HEK293T (cell line): ENCODE data around the gene B3GNT2.

Experiments used
- CTCF ChIA-PET: fragments of 350-600 bp; formaldehyde crosslinking; extraction: SDS; loops from one replicate; lab custom pipeline; 2021; ENCODE audit warnings: antibody characterized with exemption, inconsistent platforms; lab: Yijun Ruan, JAX
- POLR2A ChIA-PET: fragments of 350-600 bp; formaldehyde crosslinking; extraction: SDS; loops from one replicate; lab custom pipeline; 2020; ENCODE audit warnings: antibody characterized with exemption, inconsistent platforms; lab: Yijun Ruan, JAX
- DNase-seq: peaks from one replicate; pipeline ENCODE4 v3.0.0; 2012; ENCODE audit warnings: mixed read lengths; ENCODE audit errors: extremely low spot score
- ARNT ChIP-seq: fragments of 450-650 bp; IDR thresholded peaks from 2 replicates; pipeline ENCODE4 v1.6.1; 2017; ENCODE audit warnings: mild to moderate bottlenecking
- BHLHE40 ChIP-seq: fragments of 450-650 bp; IDR thresholded peaks from 2 replicates; pipeline ENCODE4 v1.6.1; 2016; ENCODE audit warnings: mild to moderate bottlenecking, moderate library complexity, borderline replicate concordance
- CTBP1 ChIP-seq: fragments of 450-650 bp; IDR thresholded peaks from 2 replicates; pipeline ENCODE4 v1.6.1; 2016; ENCODE audit warnings: borderline replicate concordance
- ELF4 ChIP-seq: fragments of 450-650 bp; IDR thresholded peaks from 2 replicates; pipeline ENCODE4 v1.6.1; 2017; ENCODE audit warnings: antibody characterized with exemption
- FOXA1 ChIP-seq: fragments of 450-650 bp; IDR thresholded peaks from 2 replicates; pipeline ENCODE4 v1.6.1; 2016; ENCODE audit warnings: mild to moderate bottlenecking
- FOXK2 ChIP-seq: fragments of 450-650 bp; IDR thresholded peaks from 2 replicates; pipeline ENCODE4 v1.6.1; 2016; ENCODE audit warnings: mild to moderate bottlenecking
- FOXM1 ChIP-seq: fragments of 450-650 bp; IDR thresholded peaks from 2 replicates; pipeline ENCODE4 v1.6.1; 2017; ENCODE audit warnings: mild to moderate bottlenecking, borderline replicate concordance
- HDGF ChIP-seq: fragments of 450-650 bp; IDR thresholded peaks from 2 replicates; pipeline ENCODE4 v1.6.1; 2017; ENCODE audit warnings: antibody characterized with exemption, borderline replicate concordance
- L3MBTL2 ChIP-seq: fragments of 450-650 bp; conservative IDR thresholded peaks from 2 replicates; pipeline ENCODE4 v1.6.1; 2016; ENCODE audit warnings: mild to moderate bottlenecking
- LEF1 ChIP-seq: fragments of 450-650 bp; IDR thresholded peaks from 2 replicates; pipeline ENCODE4 v1.6.1; 2017; ENCODE audit warnings: mild to moderate bottlenecking, borderline replicate concordance
- NFRKB ChIP-seq: fragments of 450-650 bp; IDR thresholded peaks from 2 replicates; pipeline ENCODE4 v1.6.1; 2016; ENCODE audit warnings: mild to moderate bottlenecking, moderate library complexity
- SP1 ChIP-seq: fragments of 450-650 bp; IDR thresholded peaks from 2 replicates; pipeline ENCODE4 v1.6.1; 2017
- SUZ12 ChIP-seq: fragments of 450-650 bp; IDR thresholded peaks from 2 replicates; pipeline ENCODE4 v1.6.1; 2016; ENCODE audit warnings: mild to moderate bottlenecking
- TARDBP ChIP-seq: fragments of 450-650 bp; IDR thresholded peaks from 2 replicates; pipeline ENCODE4 v1.6.1; 2016
- ZNF384 ChIP-seq: fragments of 450-650 bp; IDR thresholded peaks from 2 replicates; pipeline ENCODE4 v1.6.1; 2016
- TF ChIP-seq, protein P1 (sequence below): fragments of 450-650 bp; IDR thresholded peaks from 2 replicates; pipeline ENCODE4 v1.6.1; 2016

The B3GNT2 gene

DNA sequence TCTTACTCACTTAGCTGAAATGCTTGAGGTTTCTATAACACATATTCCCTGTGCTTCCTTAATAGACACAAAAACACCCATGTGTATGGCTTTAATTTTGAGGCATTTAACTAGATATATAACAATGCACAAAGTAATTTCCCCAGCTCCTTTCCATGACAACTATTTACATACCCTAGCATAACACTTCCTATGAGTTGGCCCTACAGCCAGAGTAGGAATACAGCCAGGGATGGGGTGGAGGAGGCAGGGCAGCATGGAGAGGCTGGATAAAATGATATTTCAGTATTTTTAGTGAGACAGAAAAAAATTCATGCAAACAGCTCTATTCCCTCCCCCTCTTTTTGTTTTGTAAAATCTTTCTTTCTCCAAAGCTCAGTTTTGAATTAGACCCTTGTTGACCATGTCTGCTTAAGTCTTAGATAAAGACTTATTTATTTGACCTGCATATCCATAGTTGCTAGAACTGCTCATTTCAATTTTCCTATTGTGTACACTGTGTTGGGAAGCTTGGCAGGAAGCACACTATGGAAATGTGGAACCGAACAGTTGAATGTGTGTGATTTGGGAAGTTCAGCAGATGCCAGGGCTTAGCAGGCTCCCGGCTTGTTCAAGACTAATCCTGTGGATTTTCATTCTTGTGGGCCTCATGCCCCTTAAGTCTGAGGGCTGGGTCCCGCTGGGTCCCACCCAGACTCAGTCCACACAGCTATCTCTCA, 11.2 kb upstream of the B3GNT2 start:
- no peak for TF ChIP-seq LEF1
- TF ChIP-seq FOXM1 = no peak
- no peak for TF ChIP-seq SP1
- no peak for TF ChIP-seq TARDBP
- TF ChIP-seq L3MBTL2 = no peak
- TF ChIP-seq, protein P1, sequence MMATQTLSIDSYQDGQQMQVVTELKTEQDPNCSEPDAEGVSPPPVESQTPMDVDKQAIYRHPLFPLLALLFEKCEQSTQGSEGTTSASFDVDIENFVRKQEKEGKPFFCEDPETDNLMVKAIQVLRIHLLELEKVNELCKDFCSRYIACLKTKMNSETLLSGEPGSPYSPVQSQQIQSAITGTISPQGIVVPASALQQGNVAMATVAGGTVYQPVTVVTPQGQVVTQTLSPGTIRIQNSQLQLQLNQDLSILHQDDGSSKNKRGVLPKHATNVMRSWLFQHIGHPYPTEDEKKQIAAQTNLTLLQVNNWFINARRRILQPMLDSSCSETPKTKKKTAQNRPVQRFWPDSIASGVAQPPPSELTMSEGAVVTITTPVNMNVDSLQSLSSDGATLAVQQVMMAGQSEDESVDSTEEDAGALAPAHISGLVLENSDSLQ = no peak
- TF ChIP-seq FOXA1 = no peak
- TF ChIP-seq HDGF = no peak
- no peak for TF ChIP-seq FOXK2
- no peak for TF ChIP-seq BHLHE40
- TF ChIP-seq CTBP1 = no peak
- ChIA-PET CTCF (no interaction called here), POLR2A (no interaction called here)

DNA sequence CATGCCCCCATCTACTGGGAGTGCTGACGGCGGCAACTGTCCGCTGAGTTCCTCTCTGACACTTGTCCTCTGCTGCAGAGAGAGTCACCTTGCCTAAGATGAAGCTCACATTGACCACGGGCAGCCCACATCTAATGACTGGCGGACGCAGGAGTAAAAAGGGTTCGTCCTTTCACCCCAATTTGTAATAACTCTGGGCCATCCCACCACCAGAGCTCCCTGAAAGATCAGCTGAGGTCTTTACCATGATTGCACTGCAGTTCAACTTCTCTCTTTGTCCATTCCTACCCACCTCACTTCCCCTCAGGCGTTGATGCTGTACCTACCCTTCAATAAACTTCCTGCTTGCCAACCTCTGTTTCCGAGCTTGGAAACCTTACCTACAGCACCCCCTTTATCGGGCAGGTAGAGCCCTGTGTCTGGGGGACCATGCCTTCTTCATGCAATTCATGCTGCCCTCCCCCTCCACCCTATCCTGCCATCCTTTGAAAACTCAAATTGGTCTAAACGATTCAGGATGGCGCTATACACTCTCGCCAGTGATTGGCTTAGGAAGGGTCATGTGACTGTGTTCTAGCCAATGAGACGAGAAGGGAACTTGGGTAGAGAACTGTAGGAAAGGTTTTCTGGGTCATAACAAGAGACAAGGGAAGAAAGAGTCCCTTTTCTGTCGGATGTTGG, 10.3 kb upstream of the B3GNT2 start:
- CTCF ChIA-PET = no interaction called here
- POLR2A ChIA-PET = no interaction called here
- no peak for DNase-seq
- TF ChIP-seq BHLHE40 (no peak), ARNT (no peak), NFRKB (no peak), HDGF (no peak), FOXK2 (no peak), SP1 (no peak), FOXA1 (no peak), CTBP1 (no peak), TARDBP (no peak)

More for the DNA sequence above, 11.2 kb upstream of the B3GNT2 start:
- DNase-seq = no peak

DNA sequence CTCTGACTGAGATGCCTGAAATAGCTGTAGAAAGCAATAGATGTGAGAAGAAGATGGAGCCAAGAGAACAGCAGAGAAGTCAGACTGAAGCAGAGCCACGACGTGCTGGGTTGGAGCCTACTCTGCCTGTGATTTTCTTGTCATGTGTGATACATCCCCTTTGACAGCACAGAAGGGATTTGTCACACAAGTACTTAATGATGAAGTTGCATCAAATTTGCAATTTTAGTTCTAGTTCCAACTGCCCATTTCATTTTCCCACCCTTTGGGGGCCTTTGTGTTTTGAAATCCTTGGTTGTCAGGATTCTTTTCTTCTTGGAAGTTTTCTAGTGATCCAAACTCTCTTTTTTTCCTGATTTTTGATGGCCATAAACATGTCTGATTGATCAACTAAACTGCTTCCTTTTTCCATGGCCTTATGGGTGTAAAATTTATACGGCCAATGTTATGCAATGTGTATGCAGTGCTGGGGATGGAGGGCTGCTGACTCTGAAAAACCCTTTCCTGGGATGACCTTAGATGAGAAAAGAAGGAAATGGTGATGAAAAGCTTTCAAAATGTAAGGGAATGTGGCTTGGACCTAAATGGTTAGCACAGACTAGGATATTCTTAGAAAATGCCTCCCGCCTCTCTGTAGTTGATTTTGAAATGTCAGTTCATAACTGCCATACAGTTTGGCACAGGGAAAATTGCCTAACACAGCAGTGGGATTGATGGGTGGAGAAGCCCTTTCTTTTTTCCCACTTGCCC, 9.6 kb upstream of the B3GNT2 start:
- TF ChIP-seq FOXK2 (no peak), NFRKB (no peak), FOXA1 (no peak)

DNA sequence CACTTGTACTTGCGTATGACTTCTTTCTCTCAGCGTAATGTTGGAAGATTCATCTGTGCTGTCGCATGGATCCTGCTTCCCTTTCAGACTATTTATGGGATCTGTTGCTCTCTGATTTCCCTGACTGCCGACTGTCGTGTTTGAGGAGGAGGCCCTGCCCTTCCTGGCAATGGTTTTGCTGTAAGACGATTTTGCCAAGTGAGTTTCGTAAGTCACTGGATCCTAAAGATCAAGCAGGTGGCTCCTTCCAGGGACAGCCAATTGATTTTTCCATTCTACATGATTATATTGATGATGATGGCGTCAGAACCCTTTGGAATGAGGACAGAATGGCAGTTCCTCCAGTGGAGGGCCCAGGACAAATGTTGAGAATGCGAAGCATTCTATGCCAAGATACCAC, 8.7 kb upstream of the B3GNT2 start:
- ChIA-PET CTCF (no interaction called here), POLR2A (no interaction called here)
- no peak for DNase-seq
- no peak for TF ChIP-seq TARDBP
- TF ChIP-seq HDGF = no peak
- no peak for TF ChIP-seq NFRKB
- no peak for TF ChIP-seq ELF4
- TF ChIP-seq, protein P1 = no peak
- no peak for TF ChIP-seq BHLHE40

More for the DNA sequence above, 9.6 kb upstream of the B3GNT2 start:
- POLR2A ChIA-PET = no interaction called here
- CTCF ChIA-PET = no interaction called here
- DNase-seq = no peak

DNA sequence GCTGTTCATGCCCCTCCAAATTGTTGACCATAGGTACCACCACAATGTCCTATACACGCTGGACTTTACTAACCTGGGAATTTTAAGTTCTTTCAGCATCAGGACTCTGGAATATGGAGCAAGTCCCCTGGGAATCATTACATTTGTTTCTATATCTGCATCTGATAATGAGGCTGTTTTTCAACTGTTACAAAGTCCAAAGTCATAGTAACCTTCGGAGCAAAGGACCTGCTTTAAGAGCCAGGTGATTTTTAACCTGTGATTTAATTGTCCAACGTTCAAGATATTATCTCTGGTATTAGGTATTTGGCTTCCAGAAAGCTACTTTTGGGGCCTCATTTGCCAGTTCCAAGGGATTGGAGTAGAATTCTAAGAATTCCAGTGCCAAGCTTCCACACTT, 7.5 kb upstream of the B3GNT2 start:
- TF ChIP-seq LEF1 (no peak), SUZ12 (no peak), HDGF (no peak), FOXA1 (no peak), ARNT (no peak), TARDBP (no peak), SP1 (no peak), FOXM1 (no peak), FOXK2 (no peak), ZNF384 (no peak), ELF4 (no peak), BHLHE40 (no peak), NFRKB (no peak), L3MBTL2 (no peak), CTBP1 (no peak)
- TF ChIP-seq, protein P1 = no peak
- no peak for DNase-seq
- ChIA-PET POLR2A (no interaction called here), CTCF (no interaction called here)

DNA sequence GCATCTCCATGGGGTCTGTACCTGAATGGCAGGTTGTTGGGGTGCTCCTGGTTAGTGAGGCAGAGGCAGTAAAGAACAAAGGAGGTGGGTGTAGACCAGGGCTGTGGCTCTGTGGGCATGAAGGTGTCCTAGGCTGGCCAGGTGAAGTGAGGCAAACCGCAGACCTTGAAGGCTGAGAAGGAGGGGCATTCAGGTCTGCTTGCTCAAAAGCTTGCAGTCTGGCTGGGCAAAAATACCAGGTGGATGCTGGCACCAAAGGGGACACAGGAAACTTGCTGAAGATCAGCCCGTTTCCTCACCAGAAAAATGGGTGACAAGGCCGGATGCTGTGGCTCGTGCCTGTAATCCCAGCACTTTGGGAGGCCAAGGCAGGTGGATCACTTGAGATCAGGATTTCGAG, 6.7 kb upstream of the B3GNT2 start:
- ChIA-PET CTCF (no interaction called here), POLR2A (no interaction called here)
- TF ChIP-seq ELF4 = no peak
- TF ChIP-seq BHLHE40 = no peak
- no peak for TF ChIP-seq FOXA1
- no peak for TF ChIP-seq CTBP1
- TF ChIP-seq LEF1 = no peak
- TF ChIP-seq SUZ12 = no peak
- TF ChIP-seq, protein P1 = no peak
- no peak for TF ChIP-seq L3MBTL2
- no peak for TF ChIP-seq TARDBP
- no peak for TF ChIP-seq ARNT
- TF ChIP-seq FOXK2 = no peak
- no peak for TF ChIP-seq NFRKB
- no peak for TF ChIP-seq FOXM1
- TF ChIP-seq HDGF = no peak
- DNase-seq = no peak
